Glutamatergic neuron (in vitro differentiated cells): ENCODE measurements around the gene DNMBP. TPM values are rescaled to one million over a fixed set of nuclear protein-coding genes. Genes with fewer than 3 reads are reported as not detected.
"Not testable (repeated sequence)": the region's sequence is repeated elsewhere in the genome, so short reads cannot be mapped to it uniquely, and the experiment has no call there.

Source experiments
- DNase-seq: peaks from one replicate; pipeline ENCODE4 v3.0.0; 2022
- H3K27ac Mint-ChIP-seq: one replicate; pipeline ENCODE4 v1.8.0; 2020; ENCODE audit warnings: mild to moderate bottlenecking, mixed read lengths, inconsistent platforms; ENCODE audit not compliant: unreplicated experiment
- H3K27me3 Mint-ChIP-seq: one replicate; pipeline ENCODE4 v1.8.0; 2020; ENCODE audit warnings: mild to moderate bottlenecking, moderate library complexity, mixed read lengths, inconsistent platforms; ENCODE audit not compliant: unreplicated experiment
- H3K36me3 Mint-ChIP-seq: one replicate; pipeline ENCODE4 v1.8.0; 2020; ENCODE audit warnings: mild to moderate bottlenecking, mixed read lengths, inconsistent platforms; ENCODE audit not compliant: unreplicated experiment
- H3K4me1 Mint-ChIP-seq: one replicate; pipeline ENCODE4 v1.8.0; 2020; ENCODE audit warnings: mild to moderate bottlenecking, low read depth, mixed read lengths, inconsistent platforms; ENCODE audit not compliant: unreplicated experiment
- H3K4me3 Mint-ChIP-seq: one replicate; pipeline ENCODE4 v1.8.0; 2020; ENCODE audit warnings: mild to moderate bottlenecking, mixed read lengths, inconsistent platforms; ENCODE audit not compliant: unreplicated experiment
- H3K9me3 Mint-ChIP-seq: one replicate; pipeline ENCODE4 v1.8.0; 2020; ENCODE audit warnings: mild to moderate bottlenecking, moderate library complexity, mixed read lengths, inconsistent platforms; ENCODE audit not compliant: unreplicated experiment
- total RNA-seq: library from RNA; stranded (reverse); fragmentation: NEBNext Ultra II Directional; extraction: Animal tissue kit (Norgen Biotek cat#: 25700); gene quantifications from one replicate; pipeline ENCODE4 v1.2.1, GENCODE V29; 2021; ENCODE audit not compliant: unreplicated experiment
- TF ChIP-seq, protein P1 (sequence below): fragments of 200-600 bp; sonication (generic); IDR thresholded peaks from one replicate; pipeline ENCODE4 v1.5.0; 2021; ENCODE audit not compliant: partially characterized antibody, unreplicated experiment

The DNMBP gene
- total RNA-seq, 1 donor from 2014 or later, result 9.5 TPM

GRCh38 chr10:99872367-99873162 is 137.2 kb downstream of the DNMBP start:
- TF ChIP-seq, protein P1, sequence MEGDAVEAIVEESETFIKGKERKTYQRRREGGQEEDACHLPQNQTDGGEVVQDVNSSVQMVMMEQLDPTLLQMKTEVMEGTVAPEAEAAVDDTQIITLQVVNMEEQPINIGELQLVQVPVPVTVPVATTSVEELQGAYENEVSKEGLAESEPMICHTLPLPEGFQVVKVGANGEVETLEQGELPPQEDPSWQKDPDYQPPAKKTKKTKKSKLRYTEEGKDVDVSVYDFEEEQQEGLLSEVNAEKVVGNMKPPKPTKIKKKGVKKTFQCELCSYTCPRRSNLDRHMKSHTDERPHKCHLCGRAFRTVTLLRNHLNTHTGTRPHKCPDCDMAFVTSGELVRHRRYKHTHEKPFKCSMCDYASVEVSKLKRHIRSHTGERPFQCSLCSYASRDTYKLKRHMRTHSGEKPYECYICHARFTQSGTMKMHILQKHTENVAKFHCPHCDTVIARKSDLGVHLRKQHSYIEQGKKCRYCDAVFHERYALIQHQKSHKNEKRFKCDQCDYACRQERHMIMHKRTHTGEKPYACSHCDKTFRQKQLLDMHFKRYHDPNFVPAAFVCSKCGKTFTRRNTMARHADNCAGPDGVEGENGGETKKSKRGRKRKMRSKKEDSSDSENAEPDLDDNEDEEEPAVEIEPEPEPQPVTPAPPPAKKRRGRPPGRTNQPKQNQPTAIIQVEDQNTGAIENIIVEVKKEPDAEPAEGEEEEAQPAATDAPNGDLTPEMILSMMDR, result no peak
- Mint-ChIP-seq H3K9me3 (peaks cover 3% of the 10 kb centered on the region), H3K4me1 (no peaks in the 10 kb centered on the region), H3K27ac (peak overlapping the region; percentile 13), H3K27me3 (peaks cover 2% of the 10 kb centered on the region), H3K4me3 (no peak overlapping the region), H3K36me3 (peaks cover 5% of the 10 kb centered on the region)
- DNase-seq, result no peak

DNA sequence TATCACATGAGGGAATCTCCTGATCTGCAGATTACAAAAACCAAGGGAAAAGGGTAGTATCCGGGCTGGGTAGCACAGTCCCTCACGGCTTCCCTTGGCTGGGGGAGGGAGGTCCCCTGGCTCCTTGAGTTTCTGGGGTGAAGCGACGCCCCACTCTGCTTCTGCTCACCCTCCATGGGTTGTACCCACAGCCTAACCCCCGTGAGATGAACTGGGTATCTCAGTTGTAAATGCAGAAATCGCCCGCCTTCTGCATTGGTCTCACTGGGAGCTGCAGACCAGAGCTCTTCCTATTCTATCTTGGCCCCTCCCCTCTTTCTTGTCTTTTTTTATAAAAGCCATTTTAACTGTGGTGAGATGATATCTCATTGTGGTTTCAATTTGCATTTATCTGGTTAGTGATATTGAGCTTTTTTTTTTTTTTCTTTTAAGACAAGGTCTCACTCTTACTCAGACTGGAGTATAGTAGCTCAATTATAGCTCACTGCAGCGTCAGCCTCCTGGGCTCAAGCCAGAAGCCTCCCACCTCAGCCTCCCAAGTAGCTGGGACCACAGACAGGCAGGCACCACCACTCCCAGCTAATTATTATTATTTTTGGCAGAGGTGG is 139.5 kb downstream of the DNMBP start:
- peaks cover 10% of the 10 kb centered on the region for H3K9me3 Mint-ChIP-seq
- TF ChIP-seq, protein P1, result no peak
- no peak overlapping the region for H3K4me3 Mint-ChIP-seq
- H3K27ac Mint-ChIP-seq, result no peak overlapping the region
- H3K36me3 Mint-ChIP-seq, result peaks cover 14% of the 10 kb centered on the region
- DNase-seq, result no peak
- H3K4me1 Mint-ChIP-seq, result no peaks in the 10 kb centered on the region
- peaks cover 2% of the 10 kb centered on the region for H3K27me3 Mint-ChIP-seq

GRCh38 chr10:99869581-99870122 is 140.1 kb downstream of the DNMBP start:
- DNase-seq, result no peak
- no peak overlapping the region for H3K27ac Mint-ChIP-seq
- H3K36me3 Mint-ChIP-seq, result peaks cover 14% of the 10 kb centered on the region
- no peaks in the 10 kb centered on the region for H3K4me1 Mint-ChIP-seq
- TF ChIP-seq, protein P1, result no peak
- no peak overlapping the region for H3K4me3 Mint-ChIP-seq
- H3K9me3 Mint-ChIP-seq, result peaks cover 10% of the 10 kb centered on the region
- H3K27me3 Mint-ChIP-seq, result peaks cover 2% of the 10 kb centered on the region

DNA sequence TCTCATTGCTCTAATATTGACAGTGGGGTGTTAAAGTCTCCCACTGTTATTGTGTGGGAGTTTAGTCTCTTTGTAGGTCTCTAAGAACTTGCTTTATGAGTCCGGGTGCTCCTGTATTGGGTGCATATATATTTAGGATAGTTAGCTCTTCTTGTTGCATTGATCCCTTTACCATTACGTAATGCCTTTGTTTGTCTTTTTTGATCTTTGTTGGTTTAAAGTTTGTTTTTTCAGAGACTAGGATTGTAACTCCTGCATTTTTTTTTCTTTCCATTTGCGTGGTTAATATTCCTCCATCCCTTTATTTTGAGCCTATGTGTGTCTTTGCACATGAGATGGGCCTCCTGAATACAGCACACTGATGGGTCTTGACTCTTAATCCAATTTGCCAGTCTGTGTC is 142.5 kb downstream of the DNMBP start:
- not testable (repeated sequence) for H3K27ac Mint-ChIP-seq, H3K4me1 Mint-ChIP-seq, DNase-seq, H3K9me3 Mint-ChIP-seq, H3K4me3 Mint-ChIP-seq, H3K27me3 Mint-ChIP-seq
- H3K36me3 Mint-ChIP-seq, result peaks cover 14% of the 10 kb centered on the region

- not testable (repeated sequence) for H3K9me3 Mint-ChIP-seq, H3K4me1 Mint-ChIP-seq, H3K27me3 Mint-ChIP-seq, H3K27ac Mint-ChIP-seq, DNase-seq, H3K4me3 Mint-ChIP-seq
- H3K36me3 Mint-ChIP-seq, result peaks cover 13% of the 10 kb centered on the region
Measured at GRCh38 chr10:99863535-99864240, 146.1 kb downstream of the DNMBP start.
